ENCODE data around the gene SCMH1. TPM values are rescaled to one million over a fixed set of nuclear protein-coding genes. Genes with fewer than 3 reads are reported as not detected.

SCMH1 gene
- polyA plus RNA-seq, 1 donor: 49.8 TPM

GRCh38 chr1:41003640-41004220, 238.4 kb downstream of the SCMH1 start:
- peak; percentile 82 for DNase-seq

GRCh38 chr1:41003127-41003639, 238.9 kb downstream of the SCMH1 start:
- DNase-seq: no peak

GRCh38 chr1:40998668-40999067, 243.4 kb downstream of the SCMH1 start:
- no peak for DNase-seq

GRCh38 chr1:40997096-40997495, 245.0 kb downstream of the SCMH1 start:
- no peak for DNase-seq

- DNase-seq: no peak
Observed at GRCh38 chr1:40989066-40989465, 253.0 kb downstream of the SCMH1 start.

- no peak for DNase-seq
Observed at GRCh38 chr1:40988280-40988679, 253.8 kb downstream of the SCMH1 start.

- DNase-seq: no peak
Observed at GRCh38 chr1:40987439-40988276, 254.4 kb downstream of the SCMH1 start.

GRCh38 chr1:40986956-40987355, 255.2 kb downstream of the SCMH1 start:
- no peak for DNase-seq

GRCh38 chr1:40986328-40986783, 255.8 kb downstream of the SCMH1 start:
- no peak for DNase-seq

GRCh38 chr1:40985875-40986274, 256.2 kb downstream of the SCMH1 start:
- DNase-seq: no peak

GRCh38 chr1:40985161-40985560, 256.9 kb downstream of the SCMH1 start:
- no peak for DNase-seq

GRCh38 chr1:40984531-40984930, 257.6 kb downstream of the SCMH1 start:
- no peak for DNase-seq

- no peak for DNase-seq
Observed at GRCh38 chr1:40984066-40984465, 258.0 kb downstream of the SCMH1 start.

GRCh38 chr1:40983286-40983685, 258.8 kb downstream of the SCMH1 start:
- no peak for DNase-seq

- no peak for DNase-seq
Observed at GRCh38 chr1:40982721-40983120, 259.4 kb downstream of the SCMH1 start.

- DNase-seq: no peak
Observed at GRCh38 chr1:40981691-40982448, 260.2 kb downstream of the SCMH1 start.

GRCh38 chr1:40980453-40981121, 261.5 kb downstream of the SCMH1 start:
- DNase-seq: no peak

- DNase-seq: no peak
Observed at GRCh38 chr1:40980068-40980452, 262.0 kb downstream of the SCMH1 start.

- peak; percentile 92 for DNase-seq
Observed at GRCh38 chr1:40979241-40980067, 262.7 kb downstream of the SCMH1 start, which contains the start of gene CTPS1. CTPS1 (plus strand) TSS chr1:40979696; CDS start chr1:40983291, 3,595 bp downstream.

GRCh38 chr1:40978886-40979240, 263.2 kb downstream of the SCMH1 start:
- no peak for DNase-seq

GRCh38 chr1:40977716-40978115, 264.4 kb downstream of the SCMH1 start:
- DNase-seq: no peak
